K562 (cell line): ENCODE measurements around the gene ASB2. TPM values are rescaled to one million over a fixed set of nuclear protein-coding genes. Genes with fewer than 3 reads are reported as not detected.

Experiments used
- ATAC-seq: fragments of 200-7000 bp; cut with Tn5 transposase; 3 replicates; pipeline ENCODE4 v1.9.1; 2020; ENCODE audit warnings: moderate library complexity
- BruUV-seq: library from RNA; stranded (reverse); fragments of 400-500 nt; replicated peaks from 2 replicates; lab custom pipeline; 2021; lab: Mats Ljungman, UMichigan
- CTCF ChIA-PET: fragments of 300-600 bp; formaldehyde crosslinking; extraction: SDS; loops from one replicate; lab custom pipeline; 2021; ENCODE audit warnings: low intra/inter-chr PET ratio; lab: Yijun Ruan, JAX
- POLR2A ChIA-PET: fragments of 300-600, 350-650 bp; sonication (Branson Sonifier 250); formaldehyde crosslinking; extraction: SDS; loops from one replicate; lab custom pipeline; 2021; ENCODE audit warnings: antibody characterized with exemption, inconsistent platforms; lab: Yijun Ruan, JAX
- DNase-seq, 4 experiments: peaks; one replicate each; pipeline versions ENCODE4 v3.0.0 to v3.0.0-alpha.2; 2011 to 2018; ENCODE audit warnings: low spot score in 3 of 4, mixed read lengths in 3 of 4; ENCODE audit errors: extremely low read depth in 1 of 4
- FAIRE-seq: peaks from 2 replicates; lab custom pipeline; 2011; peaks lifted over from hg19 to GRCh38; lab: Jason Lieb, UNC
- H2AFZ ChIP-seq: 2 replicates; pipeline ENCODE4 v1.6.0; 2011; ENCODE audit warnings: low read depth, low read length, control low read depth, inconsistent platforms
- H3K27ac ChIP-seq: fragments of 200-600 bp; 3 replicates; pipeline ENCODE4 v1.8.0; 2011; ENCODE audit warnings: low read depth, mild to moderate bottlenecking, control low read depth, inconsistent platforms, low read length, moderate library complexity, mixed read lengths; ENCODE audit errors: extremely low read depth
- H3K27me3 ChIP-seq, 2 experiments: fragments of 300-600 bp in 1 of 2; 2 replicates in 1 of 2; 3 replicates in 1 of 2; pipeline versions ENCODE4 v1.6.0 to v1.8.0; 2011; ENCODE audit warnings: inconsistent platforms in 2 of 2, low read length in 2 of 2, mild to moderate bottlenecking in 1 of 2, mixed read lengths in 1 of 2, moderate library complexity in 1 of 2; ENCODE audit not compliant: control insufficient read depth in 2 of 2, insufficient read depth in 2 of 2
- H3K36me3 ChIP-seq: fragments of 300-600 bp; 3 replicates; pipeline ENCODE4 v1.8.0; 2011; ENCODE audit warnings: mild to moderate bottlenecking, low read length, inconsistent platforms; ENCODE audit not compliant: control insufficient read depth, insufficient read depth
- H3K4me1 ChIP-seq, 2 experiments: fragments of 200-600 bp in 1 of 2; replicated peaks in 1 of 2; 2 replicates in 1 of 2; 3 replicates in 1 of 2; pipeline versions ENCODE4 v1.5.1 to v1.8.0; 2011; ENCODE audit warnings: inconsistent platforms in 2 of 2, low read length in 2 of 2, mild to moderate bottlenecking in 1 of 2, mixed read lengths in 1 of 2, moderate library complexity in 1 of 2; ENCODE audit not compliant: control insufficient read depth in 2 of 2, insufficient read depth in 2 of 2
- H3K4me2 ChIP-seq: 2 replicates; pipeline ENCODE4 v1.6.1; 2011; ENCODE audit warnings: low read length, control low read depth, inconsistent platforms, mixed read lengths; ENCODE audit not compliant: insufficient read depth
- H3K4me3 ChIP-seq: fragments of 200-600 bp; sonication (generic), shearing (Covaris generic); 2 replicates; pipeline ENCODE4 v1.5.1; 2016; ENCODE audit warnings: control low read depth, inconsistent platforms
- H3K79me2 ChIP-seq: fragments of 200-600 bp; 3 replicates; pipeline ENCODE4 v1.8.0; 2011; ENCODE audit warnings: low read length, inconsistent platforms; ENCODE audit not compliant: control insufficient read depth, insufficient read depth
- H3K9ac ChIP-seq, 2 experiments: 2 replicates each; pipeline versions ENCODE4 v1.6.0 to v1.6.1; 2011; ENCODE audit warnings: low read depth in 2 of 2, low read length in 2 of 2, control low read depth in 1 of 2, inconsistent platforms in 1 of 2, mild to moderate bottlenecking in 1 of 2, mixed read lengths in 1 of 2; ENCODE audit not compliant: insufficient read depth in 1 of 2
- H3K9me1 ChIP-seq: one replicate; pipeline ENCODE4 v1.6.0; 2011; ENCODE audit warnings: inconsistent platforms, mild to moderate bottlenecking, low read length, moderate library complexity; ENCODE audit not compliant: control insufficient read depth, insufficient read depth
- H3K9me3 ChIP-seq: replicated peaks from 2 replicates; pipeline ENCODE4 v1.5.1; 2011; ENCODE audit warnings: low read depth, low read length, inconsistent platforms; ENCODE audit not compliant: control insufficient read depth, insufficient read depth
- H4K20me1 ChIP-seq: replicated peaks from 2 replicates; pipeline ENCODE4 v1.6.1; 2011; ENCODE audit warnings: low read length, inconsistent platforms, mixed read lengths; ENCODE audit not compliant: control insufficient read depth, insufficient read depth
- CHD2 ChIP-seq: IDR thresholded peaks from 2 replicates; pipeline ENCODE4 v1.6.1; 2011; ENCODE audit warnings: low read depth, low read length
- E2F3 ChIP-seq: fragments of 250-450 bp; sonication (Bioruptor Pico); IDR thresholded peaks from 2 replicates; pipeline ENCODE4 v1.4.0; 2020; ENCODE audit warnings: mild to moderate bottlenecking
- EWSR1 ChIP-seq: fragments of 450-650 bp; IDR thresholded peaks from 2 replicates; pipeline ENCODE4 v1.6.1; 2018; ENCODE audit warnings: borderline replicate concordance, mild to moderate bottlenecking, low read depth, moderate library complexity; ENCODE audit not compliant: partially characterized antibody
- FOXA1 ChIP-seq: fragments of 450-650 bp; IDR thresholded peaks from 2 replicates; pipeline ENCODE4 v1.6.1; 2016; ENCODE audit warnings: mild to moderate bottlenecking, borderline replicate concordance
- NR1H2 ChIP-seq: sonication (generic); formaldehyde crosslinking; IDR thresholded peaks from 2 replicates; pipeline ENCODE4 v1.4.0; 2020; ENCODE audit warnings: mild to moderate bottlenecking, missing genetic modification reagents
- SNIP1 ChIP-seq: fragments of 450-650 bp; IDR thresholded peaks from 2 replicates; pipeline ENCODE4 v1.7.1; 2017; ENCODE audit warnings: low read depth, mild to moderate bottlenecking
- SRSF7 ChIP-seq: fragments of 200-400 bp; formaldehyde crosslinking; optimal IDR thresholded peaks from 2 replicates; pipeline ENCODE3; 2017; ENCODE audit warnings: mild to moderate bottlenecking, low read depth, low read length
- ZNF197 ChIP-seq: fragments of 200-800 bp; sonication (Bioruptor generic); IDR thresholded peaks from 2 replicates; pipeline ENCODE4 v1.6.1; 2016; ENCODE audit warnings: low read depth, missing genetic modification characterization, missing compliant biosample characterization
- ZNF24 ChIP-seq: fragments of 450-650 bp; IDR thresholded peaks from 2 replicates; pipeline ENCODE4 v1.6.1; 2016
- ZNF395 ChIP-seq: fragments of 200-800 bp; sonication (Bioruptor generic); IDR thresholded peaks from 2 replicates; pipeline ENCODE4 v1.6.1; 2017; ENCODE audit warnings: missing genetic modification characterization, missing compliant biosample characterization
- WGBS: fragments of 100-300 bp; shearing (Covaris generic); methylation state at CpG from one replicate; pipeline ENCODE4 v1.1.6; 2016; ENCODE audit warnings: low coverage, mixed read lengths; ENCODE audit not compliant: insufficient coverage; ENCODE audit errors: missing lambda C conversion rate; 5-methylcytosine and 5-hydroxymethylcytosine counted together
- in situ Hi-C: fragments of 300-500 bp; cut with MboI; formaldehyde crosslinking; loops from 4 replicates; pipeline ENCODE4 v1.15.0; 2018; ENCODE audit warnings: inconsistent platforms, mixed read lengths
- intact Hi-C: fragments of 100-400 bp; cut with micrococcal nuclease; formaldehyde crosslinking; loops from 2 replicates; pipeline ENCODE4 v1.14.2; 2022
- polyA plus RNA-seq, 8 experiments: library from polyadenylated mRNA; depleted of rRNA in 4 of 8; stranded (reverse) in 5 of 8; unstranded in 3 of 8; fragments of >200 nt; fragmentation: Nextera tagmentation in 2 of 8; fragmentation: Illumina TruSeq in 1 of 8; extraction: Ambion mirVana in 2 of 8; extraction: Trizol in 1 of 8; gene quantifications; 2 replicates each; pipeline versions ENCODE4 v1.2.1 to v1.2.3, GENCODE V29; 2011 to 2014; ENCODE audit warnings: inconsistent platforms in 1 of 8, missing spikeins in 1 of 8
- total RNA-seq, 7 experiments: library from RNA; depleted of rRNA in 6 of 7; stranded (reverse); fragments of >200 nt in 6 of 7; fragmentation: Illumina TruSeq in 2 of 7; extraction: Trizol in 2 of 7; gene quantifications; 2 replicates each; pipeline versions ENCODE4 v1.2.1 to v1.2.3, GENCODE V29; 2011 to 2021; ENCODE audit warnings: low replicate concordance in 1 of 7

ASB2 gene
- total and polyA plus RNA-seq, 9 of the 15 experiments (the other 6 are each of a cell fraction or from before 2014, with no cell fraction given), result not detected

DNA sequence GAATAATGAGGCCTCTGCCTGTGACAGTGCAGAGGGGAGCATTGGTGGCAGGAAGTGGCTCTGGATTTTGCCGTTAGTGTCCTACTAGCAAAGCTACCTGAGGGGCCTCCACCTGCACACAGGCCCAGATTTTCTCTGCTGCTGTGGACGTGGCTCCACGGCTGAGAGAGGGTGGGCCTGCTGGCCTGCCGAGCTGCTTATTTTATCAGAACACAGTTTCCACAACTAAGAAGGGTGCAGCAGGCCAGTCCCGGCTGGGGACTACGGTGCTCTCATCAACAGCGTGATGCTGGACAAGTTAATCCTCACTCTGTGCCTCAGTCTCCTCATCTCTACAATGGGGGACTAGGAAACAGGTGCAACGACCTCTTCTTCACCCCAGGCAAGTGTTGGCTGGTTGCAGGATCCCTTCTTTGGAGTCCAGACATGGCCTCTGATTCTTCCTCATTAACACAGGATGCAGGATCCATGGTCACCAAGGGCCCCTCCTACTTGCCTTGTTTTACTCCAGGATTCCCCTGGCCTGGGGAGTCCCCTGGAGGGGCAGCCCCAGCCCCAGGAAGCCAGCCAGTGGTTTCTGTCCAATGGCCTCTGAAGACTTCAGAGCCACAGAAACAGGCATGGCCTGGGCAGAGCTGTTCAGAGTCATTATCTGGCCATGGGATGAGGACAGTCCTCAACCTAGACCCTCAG is 45.9 kb downstream of the ASB2 start:
- no peaks in the 10 kb centered on the region for H3K9me3 ChIP-seq
- no peaks in the 10 kb centered on the region for H3K9me1 ChIP-seq
- H3K9ac ChIP-seq, result no peak overlapping the region
- ChIA-PET CTCF (no interaction called here), POLR2A (no interaction called here)
- DNase-seq (no peak), FAIRE-seq (no peak), ATAC-seq (no peak)
- H2AFZ ChIP-seq, result no peak overlapping the region
- in situ Hi-C loops (no loop called here), intact Hi-C loops (no loop called here)
- 0% methylated on average over 8 of the region's 8 CpGs for WGBS
- no peaks in the 10 kb centered on the region for H4K20me1 ChIP-seq
- no peak overlapping the region for H3K4me3 ChIP-seq
- H3K27me3 ChIP-seq, result peaks cover 0 to 23% of the 10 kb centered on the region in 2 experiments; a peak in 3 of 5 replicates
- BruUV-seq, result no TSS peak
- H3K27ac ChIP-seq, result no peak overlapping the region
- TF ChIP-seq ZNF24 (no peak), ZNF197 (CRISPR knock-in tag) (no peak), E2F3 (CRISPR knock-in tag) (no peak), CHD2 (no peak), SRSF7 (no peak), ZNF395 (CRISPR knock-in tag) (no peak), FOXA1 (no peak), EWSR1 (no peak), NR1H2 (CRISPR knock-in tag) (no peak), SNIP1 (no peak)
- H3K4me1 ChIP-seq, result no peaks in the 10 kb centered on the region
- H3K36me3 ChIP-seq, result no peaks in the 10 kb centered on the region
- H3K79me2 ChIP-seq, result no peaks in the 10 kb centered on the region
- H3K4me2 ChIP-seq, result no peak overlapping the region
